Pons (tissue), 1 donor: ENCODE results near the gene DCTPP1.

Source experiments
- DNase-seq: peaks from one replicate; pipeline ENCODE4 v3.0.0-alpha.2; 2016; ENCODE audit warnings: low spot score

Gene DCTPP1

DNA sequence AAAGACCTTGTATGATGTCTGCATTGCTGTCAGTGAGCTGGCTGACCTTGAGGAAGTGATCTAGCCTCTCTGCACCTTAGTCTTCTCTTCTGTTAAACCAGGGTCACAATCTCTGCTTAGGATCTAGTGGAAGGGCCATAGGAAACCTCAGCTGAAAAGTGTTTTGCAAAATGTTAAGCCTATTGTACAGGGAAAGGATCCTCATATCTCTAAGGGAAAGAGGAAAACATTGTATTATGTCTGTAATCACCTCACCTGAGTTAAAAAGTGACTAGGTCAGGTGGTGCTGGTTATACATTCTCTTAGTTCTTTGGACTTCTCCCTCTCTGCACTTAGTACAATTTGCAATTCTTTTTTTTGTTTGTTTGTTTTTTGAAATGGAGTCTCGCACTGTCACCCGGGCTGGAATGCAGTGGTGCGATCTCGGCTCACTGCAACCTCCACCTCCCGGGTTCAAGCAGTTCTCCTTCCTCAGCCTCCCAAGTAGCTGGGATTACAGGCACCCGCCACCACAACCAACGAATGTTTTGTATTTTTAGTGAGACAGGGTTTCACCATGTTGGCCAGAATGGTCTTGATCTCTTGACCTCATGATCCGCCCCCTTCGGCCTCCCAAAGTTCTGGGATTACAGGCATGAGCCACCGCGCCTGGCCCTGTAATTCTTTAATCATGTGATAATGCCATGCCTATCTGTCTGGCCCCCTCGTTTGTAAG, 17.8 kb upstream of the DCTPP1 start:
- no peak for DNase-seq

DNA sequence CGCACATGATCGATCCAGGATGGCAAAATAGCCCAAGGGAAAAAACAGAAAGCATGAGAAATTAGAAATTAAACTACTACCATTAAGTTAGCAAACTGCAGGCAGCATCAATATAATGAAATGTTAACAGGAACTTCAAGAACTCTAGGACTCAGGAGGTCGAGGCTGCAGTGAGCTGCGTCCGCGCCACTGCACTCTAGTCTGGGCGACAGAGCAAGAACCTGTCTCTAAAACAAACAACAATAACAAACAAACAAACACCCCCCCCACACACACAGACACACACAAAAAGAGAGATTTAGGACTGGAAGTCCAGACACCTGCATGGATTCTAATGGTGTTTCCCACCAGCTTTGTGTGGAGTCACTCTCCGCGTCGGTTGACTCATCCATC, 16.4 kb upstream of the DCTPP1 start:
- DNase-seq: no peak

DNA sequence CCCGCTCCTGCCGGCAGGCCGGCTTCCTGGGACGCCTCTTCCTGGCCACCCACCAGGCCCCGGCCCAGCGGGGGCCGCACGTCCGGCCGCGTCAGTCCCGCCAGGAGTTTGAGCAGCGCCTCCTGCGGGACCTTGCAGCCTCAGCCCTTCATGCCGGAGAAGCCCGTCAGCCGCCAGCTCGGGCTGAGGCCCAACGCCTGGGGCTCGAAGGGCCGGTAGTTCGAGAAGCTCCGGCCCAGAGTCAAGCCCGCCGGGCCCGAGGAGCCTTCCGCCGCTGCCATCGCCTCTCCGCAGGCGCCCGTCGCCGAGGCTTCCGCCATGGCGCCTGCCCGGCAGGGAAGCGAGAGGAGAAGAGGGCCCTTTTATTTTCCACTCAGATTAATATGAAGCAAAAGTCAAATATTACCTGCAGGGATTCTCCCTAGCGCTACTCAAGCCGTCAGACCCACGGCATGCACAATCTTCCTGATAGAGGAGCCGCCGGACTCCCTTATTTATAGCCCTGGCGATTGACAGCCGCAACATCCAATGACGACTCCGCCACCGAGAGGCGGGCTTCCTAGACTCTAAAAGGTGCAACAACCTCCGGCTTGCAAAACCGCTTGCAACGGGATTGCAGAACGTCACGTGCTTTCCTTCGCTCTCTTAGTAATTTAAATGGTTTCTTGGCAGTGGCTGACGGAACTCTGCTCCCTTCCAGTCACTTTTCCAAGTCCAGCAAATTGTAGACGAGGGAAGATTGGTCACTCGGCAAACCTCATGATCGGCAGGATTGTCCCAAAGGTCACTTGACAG, 15.8 kb upstream of the DCTPP1 start, which contains the start of gene SEPHS2:
SEPHS2 (minus strand) TSS at position 467 of the 795 bp plus-strand sequence; CDS start at position 320, 147 bp downstream.
- peak; percentile 98 for DNase-seq

DNA sequence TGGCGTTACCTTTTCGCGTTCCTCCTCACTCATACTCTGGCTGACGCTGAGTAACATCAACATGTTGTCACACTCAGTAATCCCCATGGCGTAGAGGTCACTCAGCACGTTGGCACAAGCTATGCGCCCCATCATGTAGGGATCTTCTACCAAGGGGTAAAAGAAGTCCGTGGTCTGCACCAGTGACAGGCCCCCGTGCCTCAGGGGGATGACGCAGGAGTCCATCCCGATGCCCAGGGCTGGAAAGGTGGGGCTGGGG, 15.2 kb upstream of the DCTPP1 start:
- DNase-seq: no peak

DNA sequence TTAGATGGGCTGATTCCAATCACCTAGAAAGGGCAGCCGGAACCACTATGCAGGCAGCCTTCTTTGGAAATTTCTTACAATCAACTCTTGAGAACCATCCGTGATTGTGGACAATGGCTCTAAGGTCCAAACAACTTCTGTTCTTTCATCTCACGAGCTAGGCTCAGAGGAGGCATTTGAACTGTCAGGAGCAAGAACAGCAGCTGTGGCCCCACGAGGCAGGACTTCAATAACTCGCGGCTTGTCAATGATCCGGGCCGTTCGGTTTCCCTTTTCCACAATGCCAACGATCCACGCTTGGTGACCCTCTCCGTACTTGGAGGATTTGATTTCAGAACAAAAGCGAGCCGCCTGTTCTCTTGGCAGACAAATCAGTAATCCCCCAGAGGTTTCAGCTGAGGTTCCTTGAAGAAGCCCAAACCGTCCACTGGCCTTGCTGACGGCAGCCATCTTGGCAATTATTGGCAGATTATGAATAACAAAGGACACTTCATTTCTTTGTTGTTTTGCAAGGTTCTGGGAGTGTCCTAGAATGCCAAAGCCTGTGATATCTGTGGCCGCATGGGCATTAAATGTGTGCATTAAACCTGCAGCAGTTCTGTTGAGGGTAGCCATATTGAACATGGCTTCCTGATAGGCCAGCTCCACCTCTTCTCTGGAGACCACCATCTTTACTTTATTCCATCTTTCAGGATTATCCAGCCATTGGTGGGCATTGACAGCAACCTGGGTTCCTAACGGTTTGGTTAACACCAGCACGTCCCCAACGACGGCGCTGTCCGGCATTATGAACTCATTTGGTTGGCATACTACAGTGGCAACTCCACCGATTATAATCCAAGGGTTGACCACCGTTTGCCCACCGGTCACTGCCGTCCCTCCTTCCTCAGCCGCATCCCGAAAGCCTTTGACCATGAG, 14.7 kb upstream of the DCTPP1 start:
- no peak for DNase-seq

DNA sequence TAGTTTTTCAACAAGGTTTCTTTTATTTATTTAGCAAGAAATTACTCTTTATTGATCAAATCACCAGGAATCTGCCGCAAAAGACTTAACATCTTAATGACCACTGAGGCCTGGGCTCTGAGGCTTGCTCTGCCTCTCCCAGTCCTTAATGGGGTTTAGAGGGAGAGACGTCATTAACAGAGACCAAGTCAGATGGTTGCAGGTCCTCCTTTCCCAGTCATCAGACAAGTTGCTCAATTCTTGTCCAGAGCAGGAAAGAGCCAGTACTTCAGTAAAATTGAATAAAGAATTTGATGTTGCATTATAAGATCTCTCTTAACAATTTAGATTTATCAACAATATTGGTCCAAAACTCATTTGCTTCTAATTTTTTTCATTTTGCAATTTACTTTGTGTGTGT, 13.8 kb upstream of the DCTPP1 start:
- no peak for DNase-seq

DNA sequence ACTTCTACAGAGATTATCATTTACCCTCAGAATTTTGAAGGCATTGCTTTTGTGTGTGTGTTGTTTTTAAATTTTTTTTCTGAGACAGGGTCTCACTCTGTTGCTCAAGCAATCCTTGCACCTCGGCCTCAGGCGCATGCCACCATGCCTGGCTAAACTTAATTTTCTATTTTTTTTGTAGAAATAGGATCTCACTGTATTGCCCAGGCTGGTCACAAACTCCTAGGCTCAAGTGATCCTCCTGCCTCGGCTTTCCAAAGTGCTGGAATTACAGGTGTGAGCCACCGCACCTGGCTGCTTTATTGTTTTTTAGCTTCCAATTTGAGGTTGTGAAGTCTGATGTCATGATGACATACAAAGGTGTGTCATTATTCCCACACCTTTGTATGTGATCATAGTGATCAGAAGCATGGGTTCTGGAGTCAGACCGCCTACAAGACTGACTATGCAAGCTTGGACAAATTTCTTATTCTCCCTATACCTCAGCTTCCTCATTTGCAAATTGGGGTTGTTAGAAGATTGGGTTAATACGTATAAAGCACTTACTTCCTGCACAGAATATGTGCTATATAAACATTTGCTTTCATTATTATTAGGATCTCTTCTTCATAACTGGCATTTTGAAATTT, 10.0 kb upstream of the DCTPP1 start:
- no peak for DNase-seq

DNA sequence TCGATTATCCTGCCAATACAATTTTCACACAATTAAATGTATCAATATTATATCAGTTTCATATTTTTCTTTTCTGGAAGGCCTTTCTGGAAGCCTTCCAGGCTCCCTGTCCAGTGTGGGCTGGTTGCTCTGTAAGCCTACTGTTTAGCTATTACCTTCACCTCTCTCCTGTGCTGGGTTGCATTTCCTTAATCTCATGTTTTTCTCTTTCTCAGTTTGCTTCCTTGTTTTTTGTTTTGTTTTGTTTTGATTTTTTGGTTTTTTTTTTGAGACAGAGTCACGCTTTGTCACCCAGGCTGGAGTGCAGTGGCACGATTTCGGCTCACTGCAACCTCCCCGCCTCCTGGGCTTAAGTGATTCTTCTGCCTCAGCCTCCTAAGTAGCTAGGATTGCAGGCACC, 9.0 kb upstream of the DCTPP1 start:
- DNase-seq: no peak

DNA sequence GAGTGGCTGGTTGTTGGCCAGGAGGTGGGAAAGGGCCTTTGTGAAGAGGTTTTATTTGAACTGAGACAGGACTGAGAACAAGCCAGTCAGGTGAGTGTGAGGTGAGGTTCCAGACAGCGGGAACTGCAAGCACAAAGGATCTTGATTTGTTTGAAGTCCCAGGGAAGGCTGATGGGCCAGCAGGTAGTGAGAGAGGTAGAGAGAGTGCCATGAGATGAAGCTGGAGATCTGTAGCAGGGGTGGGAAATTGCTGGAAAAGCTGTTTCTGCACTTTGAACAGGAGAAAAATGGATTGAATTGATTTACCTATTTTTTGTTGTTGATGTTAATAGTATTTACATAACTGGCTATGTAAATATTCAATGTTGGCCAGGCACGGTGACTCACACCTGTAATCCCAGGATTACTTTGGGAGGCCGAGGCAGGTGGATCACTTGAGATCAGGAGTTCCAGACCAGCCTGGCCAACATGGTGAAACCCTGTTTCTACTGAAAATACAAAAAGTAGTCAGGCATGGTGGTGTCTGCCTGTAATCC, 7.7 kb upstream of the DCTPP1 start:
- DNase-seq: no peak

DNA sequence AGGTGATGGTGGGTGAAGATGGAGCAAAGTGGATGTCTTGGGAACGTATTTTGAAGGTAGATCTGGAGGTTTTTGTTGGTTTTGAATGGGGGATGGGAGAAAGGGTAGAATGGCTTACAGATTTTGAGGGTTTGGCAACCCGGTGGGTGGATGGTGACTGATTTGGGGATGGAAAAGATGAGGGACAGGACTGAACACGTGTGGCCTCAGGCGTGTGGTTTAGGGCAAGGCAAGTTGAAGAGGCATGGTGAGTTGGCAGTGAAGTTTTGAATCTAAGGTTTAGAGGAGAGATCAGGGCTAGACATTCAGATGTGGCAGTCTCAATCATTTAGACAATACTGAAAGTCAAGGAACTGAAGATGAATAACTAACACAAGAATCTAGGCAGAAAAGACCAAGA, 5.0 kb upstream of the DCTPP1 start:
- DNase-seq: no peak

DNA sequence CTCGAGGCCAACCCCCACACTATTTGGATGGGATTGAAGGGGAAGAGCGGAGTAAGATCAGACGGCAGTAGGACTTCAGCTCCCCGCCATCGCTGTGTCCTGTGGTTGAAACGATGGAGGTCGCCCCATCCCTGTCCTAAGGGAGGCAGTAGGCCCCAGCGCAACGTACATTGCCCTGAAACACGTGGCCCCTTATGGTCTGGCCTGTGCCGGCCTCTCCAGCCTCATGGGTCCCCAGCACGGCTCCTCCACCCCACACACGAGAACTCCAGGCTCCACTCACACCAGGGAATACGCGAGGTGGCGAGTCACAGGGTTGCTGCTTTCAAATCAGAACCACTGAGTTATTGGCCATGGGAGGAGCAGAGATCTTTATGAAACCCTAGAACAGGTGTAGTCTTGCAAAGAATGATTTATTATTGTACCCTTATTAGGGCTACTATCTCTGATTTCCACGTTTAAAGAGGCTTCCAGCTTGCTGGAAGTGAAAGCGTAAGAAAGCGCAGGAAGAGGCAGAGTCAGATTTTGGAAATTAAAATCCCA, 669 bp upstream of the DCTPP1 start:
- no peak for DNase-seq

DNA sequence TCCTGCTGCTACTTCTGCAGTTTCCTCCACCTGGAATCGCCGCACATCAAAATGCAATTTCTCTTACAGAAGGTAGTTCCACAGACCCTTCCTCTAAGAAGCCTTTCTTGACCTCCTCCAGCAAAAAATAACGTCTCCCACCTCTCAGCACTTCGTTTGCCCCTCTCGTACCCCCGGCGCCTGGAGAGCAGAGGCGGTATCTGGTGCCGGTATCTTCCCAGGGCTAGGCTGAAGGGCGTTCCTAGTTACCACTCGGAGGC, 482 bp downstream of the DCTPP1 start:
- no peak for DNase-seq

DNA sequence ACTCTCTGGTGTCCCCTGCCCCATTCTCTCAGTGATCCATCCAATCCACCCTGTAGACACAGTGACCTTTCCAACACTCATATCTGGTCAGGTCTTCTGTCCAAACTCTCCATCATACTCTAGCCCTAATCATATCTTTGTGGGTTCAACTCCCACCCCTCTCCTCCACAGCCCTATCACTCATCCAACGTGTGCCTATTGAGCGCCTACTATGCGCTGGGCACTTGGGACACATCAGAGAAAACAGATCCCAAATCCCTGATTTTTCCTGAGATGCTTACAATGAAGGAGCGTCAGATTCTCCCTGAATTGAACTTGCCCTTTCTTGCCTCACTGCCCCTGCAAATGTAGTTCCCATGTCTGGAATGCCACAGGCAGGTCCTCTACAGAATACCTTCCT, 1.8 kb downstream of the DCTPP1 start:
- DNase-seq: no peak

DNA sequence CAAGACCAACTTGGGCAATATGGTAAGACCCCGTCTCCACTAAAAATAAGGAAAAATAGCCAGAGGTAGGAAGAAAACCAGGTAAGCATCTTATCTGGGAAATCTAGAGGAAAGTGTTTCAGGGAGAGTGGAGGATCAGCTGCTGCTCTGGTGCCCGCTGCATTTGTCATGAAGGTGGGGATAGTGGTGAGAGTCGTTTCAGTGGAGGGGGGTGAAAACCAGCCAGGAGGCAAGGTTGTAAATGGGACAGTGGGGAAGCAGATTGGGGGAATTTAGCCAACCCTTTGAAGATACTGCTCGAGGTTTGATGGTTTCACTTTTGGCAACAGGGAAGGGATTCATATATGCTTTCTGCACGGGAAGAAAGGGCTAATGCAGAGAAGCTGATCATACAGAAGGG, 8.8 kb downstream of the DCTPP1 start:
- DNase-seq: no peak

DNA sequence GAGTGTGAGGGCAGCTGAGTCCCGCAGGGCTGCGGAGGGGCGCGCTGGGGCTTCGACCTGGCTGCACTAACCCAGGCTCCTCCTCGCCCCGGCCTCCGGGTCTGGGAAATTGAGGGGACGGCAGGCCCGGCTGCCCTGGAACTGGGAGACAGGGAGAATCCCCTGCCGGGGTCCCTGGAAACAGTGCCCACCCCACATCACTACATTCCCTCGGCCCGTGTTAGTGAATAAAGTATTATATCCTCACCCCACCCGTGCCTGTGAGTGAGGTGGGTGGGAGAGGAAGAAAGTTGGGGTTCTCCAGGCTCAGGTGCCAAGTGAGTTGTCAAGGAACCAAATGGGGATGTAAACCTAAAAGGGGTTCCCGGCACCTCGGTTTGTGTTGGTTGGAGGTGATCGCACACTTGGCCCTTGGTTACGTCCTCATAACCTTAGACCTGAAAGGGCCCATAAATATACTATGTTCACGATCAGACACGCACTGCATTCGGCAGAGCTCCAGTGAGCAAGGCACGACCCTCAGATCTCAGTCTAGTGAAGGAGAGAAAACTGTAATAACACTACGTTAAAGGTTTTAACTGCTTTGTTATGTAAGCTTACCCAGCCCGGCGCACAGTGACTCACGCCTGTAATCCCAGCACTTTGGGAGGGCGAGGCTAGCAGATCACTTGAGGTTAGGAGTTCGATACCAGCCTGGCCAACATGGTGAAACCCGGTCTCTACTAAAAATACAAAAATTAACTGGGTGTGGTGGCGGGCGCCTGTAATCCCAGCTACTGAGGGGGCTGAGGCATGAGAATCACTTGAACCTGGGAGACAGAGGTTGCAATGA, 11.3 kb downstream of the DCTPP1 start:
- DNase-seq: no peak

DNA sequence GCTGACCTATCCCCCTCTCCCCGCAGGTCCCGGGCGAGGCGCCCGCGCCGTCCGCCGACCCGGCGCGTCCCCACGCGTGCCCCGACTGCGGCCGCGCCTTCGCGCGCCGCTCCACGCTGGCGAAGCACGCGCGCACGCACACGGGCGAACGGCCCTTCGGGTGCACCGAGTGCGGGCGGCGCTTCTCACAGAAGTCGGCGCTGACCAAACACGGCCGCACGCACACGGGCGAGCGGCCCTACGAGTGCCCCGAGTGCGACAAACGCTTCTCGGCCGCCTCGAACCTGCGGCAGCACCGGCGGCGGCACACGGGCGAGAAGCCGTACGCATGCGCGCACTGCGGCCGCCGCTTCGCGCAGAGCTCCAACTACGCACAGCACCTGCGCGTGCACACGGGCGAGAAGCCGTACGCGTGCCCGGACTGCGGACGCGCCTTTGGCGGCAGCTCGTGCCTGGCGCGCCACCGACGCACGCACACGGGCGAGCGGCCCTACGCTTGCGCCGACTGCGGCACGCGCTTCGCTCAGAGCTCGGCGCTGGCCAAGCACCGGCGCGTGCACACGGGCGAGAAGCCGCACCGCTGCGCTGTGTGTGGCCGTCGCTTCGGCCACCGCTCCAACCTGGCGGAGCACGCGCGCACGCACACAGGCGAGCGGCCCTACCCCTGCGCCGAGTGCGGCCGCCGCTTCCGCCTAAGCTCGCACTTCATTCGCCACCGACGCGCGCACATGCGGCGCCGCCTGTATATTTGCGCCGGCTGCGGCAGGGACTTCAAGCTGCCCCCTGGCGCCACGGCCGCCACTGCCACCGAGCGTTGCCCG, 12.1 kb downstream of the DCTPP1 start:
- DNase-seq: peak; percentile 56

DNA sequence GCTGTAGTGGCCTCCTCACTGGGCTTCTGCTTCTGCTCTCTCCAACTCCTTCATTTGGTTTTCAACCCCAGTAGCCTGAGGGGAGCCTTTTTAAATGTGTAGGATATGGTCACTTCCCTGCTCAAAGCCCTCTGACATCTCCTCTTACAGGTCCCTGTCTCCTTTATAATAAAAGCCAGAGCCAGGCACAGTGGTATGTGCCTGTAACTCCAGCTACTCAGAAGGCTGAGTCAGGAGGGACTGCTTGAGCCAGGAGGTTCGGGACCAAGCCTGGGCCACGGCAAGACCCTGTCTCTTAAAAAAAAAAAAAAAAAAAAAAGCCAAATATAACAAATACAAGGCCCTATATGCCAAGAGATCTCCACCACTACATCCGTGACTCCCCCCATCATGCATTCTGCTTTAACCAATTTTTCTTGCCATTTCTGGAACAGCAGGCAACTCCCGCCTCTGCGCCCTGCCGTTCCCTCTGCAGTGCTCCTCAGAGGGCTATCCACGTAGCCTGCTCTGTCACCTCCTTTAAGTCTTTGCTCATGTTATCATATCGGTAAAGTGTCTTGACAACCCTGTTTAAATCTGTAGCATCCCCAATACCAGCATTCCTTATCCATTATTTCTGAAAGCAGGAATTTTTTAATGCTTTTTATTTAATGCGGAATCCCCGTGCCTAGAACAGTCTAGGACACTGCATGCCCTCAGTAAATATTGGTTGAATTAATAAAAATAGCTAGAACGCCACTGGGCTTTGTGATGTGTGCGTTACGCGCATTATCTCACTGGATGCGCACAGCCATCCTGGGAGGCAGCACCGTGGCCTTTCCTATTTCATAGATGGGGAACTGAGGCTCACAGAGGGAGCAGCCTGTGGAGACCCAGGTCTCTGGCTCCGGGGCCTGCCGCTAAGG, 13.0 kb downstream of the DCTPP1 start:
- DNase-seq: no peak

DNA sequence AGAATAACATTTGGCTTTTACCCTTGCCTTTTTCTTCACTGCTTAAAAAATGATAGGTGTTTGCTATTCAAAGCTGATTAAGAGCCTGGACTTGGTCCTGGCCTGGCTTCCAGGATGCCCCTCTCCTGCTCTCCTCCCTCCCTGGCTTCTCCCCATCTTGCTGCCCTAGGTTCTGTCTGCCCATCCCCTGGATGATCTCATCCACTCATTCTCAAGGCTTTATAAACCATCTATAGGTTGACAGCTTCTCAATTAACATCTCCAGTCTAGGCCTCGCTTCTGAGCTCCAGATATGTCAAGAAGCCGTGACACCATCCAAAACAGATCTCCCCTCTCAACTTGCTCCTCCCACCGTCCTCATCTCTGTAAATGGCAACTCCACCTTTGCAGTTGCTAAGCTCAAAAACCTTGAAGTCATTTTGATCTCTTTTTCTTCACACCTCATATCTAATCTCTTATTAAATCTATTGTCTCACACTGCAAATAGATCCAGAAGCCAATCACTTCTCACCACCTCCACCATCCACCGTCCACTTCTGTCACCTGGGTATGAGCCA, 13.7 kb downstream of the DCTPP1 start:
- DNase-seq: no peak

DNA sequence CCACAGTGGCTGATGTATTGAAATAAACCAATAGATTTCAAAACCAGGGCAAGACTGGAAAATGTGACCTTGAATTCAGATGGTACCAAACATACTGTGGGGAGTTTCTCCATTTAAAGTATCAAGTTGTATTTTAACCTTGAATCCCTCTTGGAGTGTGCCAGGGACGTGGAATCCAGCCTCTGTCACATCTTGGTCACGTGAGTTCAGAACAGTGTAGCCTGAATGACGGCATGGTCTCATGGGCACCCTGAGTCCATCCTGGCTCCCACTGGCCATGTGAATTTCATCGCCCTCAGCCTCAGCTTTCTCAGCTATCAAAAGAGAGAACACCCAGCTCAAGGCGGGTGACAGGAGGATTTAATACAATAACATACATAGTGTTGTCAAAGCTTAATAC, 15.7 kb downstream of the DCTPP1 start:
- no peak for DNase-seq
